ENCODE measurements around the gene VEGFA.

VEGFA gene

GRCh38 chr6:43738877-43739641 is 31.0 kb upstream of the VEGFA start:
- no peak for TF ChIP-seq CTCF (IDR thresholded peaks at IDR 0.05; ENCODE audit: low read depth, low read length)
- no peak for DNase-seq (ENCODE audit: low read depth, low spot score)
- in situ Hi-C loops (cut with HindIII; ENCODE audit: low sequenced_read_pairs) = no loop called here
- H3K4me3 ChIP-seq (ENCODE audit: low read depth, low read length) = no peak overlapping the region

DNA sequence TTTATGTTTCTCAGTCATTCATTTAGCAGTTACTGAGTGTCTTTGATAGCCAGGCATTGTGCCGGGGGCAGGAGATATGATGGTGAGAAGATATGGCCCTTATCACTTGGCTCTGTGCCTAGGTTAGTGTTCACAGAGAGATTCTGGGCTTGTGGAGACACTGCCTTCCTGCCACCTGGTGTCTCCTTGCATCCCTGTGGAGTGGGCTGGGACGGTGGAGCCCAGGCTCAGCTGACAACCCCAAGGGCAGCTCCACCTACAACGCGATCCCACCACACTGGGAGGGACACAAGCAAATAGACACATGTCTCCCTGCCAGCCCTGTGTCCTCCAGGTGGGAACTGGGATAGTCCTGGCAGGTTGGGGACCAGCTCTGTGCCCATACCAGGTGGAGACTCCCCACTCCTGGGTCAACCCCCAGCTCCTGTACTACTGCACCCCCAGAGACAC is 30.3 kb upstream of the VEGFA start:
- no peak for TF ChIP-seq CTCF (IDR thresholded peaks at IDR 0.05; ENCODE audit: low read depth, low read length)
- DNase-seq (ENCODE audit: low read depth, low spot score) = no peak
- no peak overlapping the region for H3K4me3 ChIP-seq (ENCODE audit: low read depth, low read length)
- in situ Hi-C loops (cut with HindIII; ENCODE audit: low sequenced_read_pairs) = no loop called here

DNA sequence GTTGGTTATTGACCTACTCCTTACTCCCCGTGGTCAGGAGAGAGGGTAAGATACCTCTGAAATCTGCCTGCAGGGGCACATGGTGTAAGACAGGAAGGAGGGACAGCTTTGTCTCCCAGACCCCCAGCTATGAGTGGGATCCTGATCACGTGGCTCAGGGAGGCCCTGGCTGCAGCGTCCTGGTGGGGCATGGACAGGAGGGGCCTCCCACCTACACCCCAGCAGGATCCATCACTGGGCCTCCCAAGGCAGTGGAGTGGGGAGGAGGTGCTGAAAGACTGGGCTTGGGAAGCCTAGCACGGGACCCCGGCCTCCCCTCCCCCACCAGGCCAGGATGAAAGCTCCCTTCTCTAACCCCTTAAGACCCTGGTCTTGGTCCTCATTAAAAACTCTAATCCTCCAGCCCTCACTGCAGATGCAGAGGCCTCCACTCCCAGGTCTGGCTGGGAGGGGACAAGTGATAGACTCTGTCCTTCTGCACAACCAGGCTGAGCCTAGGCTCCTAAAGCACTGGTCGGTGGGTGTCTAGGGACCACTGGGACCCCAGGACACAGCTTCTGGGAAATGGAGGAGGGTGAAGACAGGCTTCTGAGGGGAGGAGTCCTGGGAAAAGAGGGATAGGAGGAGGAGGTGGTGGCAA is 29.6 kb upstream of the VEGFA start:
- in situ Hi-C loops (cut with HindIII; ENCODE audit: low sequenced_read_pairs) = no loop called here
- H3K4me3 ChIP-seq (ENCODE audit: low read depth, low read length) = no peak overlapping the region
- no peak for TF ChIP-seq CTCF (IDR thresholded peaks at IDR 0.05; ENCODE audit: low read depth, low read length)
- DNase-seq (ENCODE audit: low read depth, low spot score) = no peak

GRCh38 chr6:43740961-43741764 is 28.8 kb upstream of the VEGFA start:
- no peak for TF ChIP-seq CTCF (IDR thresholded peaks at IDR 0.05; ENCODE audit: low read depth, low read length)
- in situ Hi-C loops (cut with HindIII; ENCODE audit: low sequenced_read_pairs) = no loop called here
- no peak for DNase-seq (ENCODE audit: low read depth, low spot score)
- H3K4me3 ChIP-seq (ENCODE audit: low read depth, low read length) = no peak overlapping the region

- in situ Hi-C loops (cut with HindIII; ENCODE audit: low sequenced_read_pairs) = no loop called here
- H3K4me3 ChIP-seq (ENCODE audit: low read depth, low read length) = no peak overlapping the region
- no peak for DNase-seq (ENCODE audit: low read depth, low spot score)
- TF ChIP-seq CTCF (IDR thresholded peaks at IDR 0.05; ENCODE audit: low read depth, low read length) = no peak
These were observed 28.2 kb upstream of the VEGFA start for GRCh38 chr6:43741829-43742228.

DNA sequence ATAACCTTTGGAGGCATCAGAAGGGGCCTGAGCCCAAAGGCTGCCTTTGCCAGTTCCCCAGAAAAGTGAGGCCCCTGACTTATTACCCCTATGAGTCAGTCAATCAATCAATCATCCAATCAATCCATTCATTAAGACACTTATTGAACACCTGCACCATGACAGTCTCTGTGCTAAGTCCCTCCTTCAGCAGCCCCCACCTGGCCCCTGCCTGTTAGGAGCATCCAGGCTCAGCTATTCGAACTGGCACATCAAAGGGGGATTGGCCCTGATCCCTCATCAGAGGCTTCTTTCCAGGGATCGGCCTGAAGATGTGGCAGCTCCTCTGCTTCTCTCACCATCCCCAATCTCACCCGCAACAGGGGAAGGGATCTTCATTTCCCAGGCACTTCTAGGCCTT is 27.7 kb upstream of the VEGFA start:
- H3K4me3 ChIP-seq (ENCODE audit: low read depth, low read length) = no peak overlapping the region
- DNase-seq (ENCODE audit: low read depth, low spot score) = no peak
- in situ Hi-C loops (cut with HindIII; ENCODE audit: low sequenced_read_pairs) = no loop called here
- TF ChIP-seq CTCF (IDR thresholded peaks at IDR 0.05; ENCODE audit: low read depth, low read length) = no peak

All from astrocyte of the spinal cord (primary cell).